Hepatocyte (in vitro differentiated cells): ENCODE measurements around the gene RNPC3.

Experiments used
- CTCF ChIP-seq: fragments of 200-600 bp; sonication (generic); IDR thresholded peaks from 2 replicates; pipeline ENCODE4 v1.5.1; 2016; ENCODE audit warnings: antibody characterized with exemption, mild to moderate bottlenecking; ENCODE audit not compliant: poor library complexity
- EZH2 ChIP-seq: fragments of 200-600 bp; sonication (generic); IDR thresholded peaks from 2 replicates; pipeline ENCODE4 v1.6.1; 2016; ENCODE audit warnings: antibody characterized with exemption, mild to moderate bottlenecking, borderline replicate concordance
- EZH2phosphoT487 ChIP-seq: fragments of 200-600 bp; sonication (generic); IDR thresholded peaks from one replicate; pipeline ENCODE4 v1.6.1; 2018; ENCODE audit warnings: antibody characterized with exemption, mild to moderate bottlenecking, low read depth, moderate library complexity; ENCODE audit not compliant: unreplicated experiment, severe bottlenecking

GRCh38 chr1:103582464-103582863 lies 57.0 kb downstream of the RNPC3 start:
- TF ChIP-seq CTCF (no peak), EZH2 (no peak), EZH2phosphoT487 (no peak)
